Raji (cell line): ENCODE measurements around the gene CNNM3.

Experiments
- POLR2A ChIP-seq: IDR thresholded peaks from 2 replicates; pipeline ENCODE4 v1.6.1; 2011; ENCODE audit warnings: low read depth, low read length, control low read depth; ENCODE audit not compliant: insufficient read depth

Gene CNNM3

DNA sequence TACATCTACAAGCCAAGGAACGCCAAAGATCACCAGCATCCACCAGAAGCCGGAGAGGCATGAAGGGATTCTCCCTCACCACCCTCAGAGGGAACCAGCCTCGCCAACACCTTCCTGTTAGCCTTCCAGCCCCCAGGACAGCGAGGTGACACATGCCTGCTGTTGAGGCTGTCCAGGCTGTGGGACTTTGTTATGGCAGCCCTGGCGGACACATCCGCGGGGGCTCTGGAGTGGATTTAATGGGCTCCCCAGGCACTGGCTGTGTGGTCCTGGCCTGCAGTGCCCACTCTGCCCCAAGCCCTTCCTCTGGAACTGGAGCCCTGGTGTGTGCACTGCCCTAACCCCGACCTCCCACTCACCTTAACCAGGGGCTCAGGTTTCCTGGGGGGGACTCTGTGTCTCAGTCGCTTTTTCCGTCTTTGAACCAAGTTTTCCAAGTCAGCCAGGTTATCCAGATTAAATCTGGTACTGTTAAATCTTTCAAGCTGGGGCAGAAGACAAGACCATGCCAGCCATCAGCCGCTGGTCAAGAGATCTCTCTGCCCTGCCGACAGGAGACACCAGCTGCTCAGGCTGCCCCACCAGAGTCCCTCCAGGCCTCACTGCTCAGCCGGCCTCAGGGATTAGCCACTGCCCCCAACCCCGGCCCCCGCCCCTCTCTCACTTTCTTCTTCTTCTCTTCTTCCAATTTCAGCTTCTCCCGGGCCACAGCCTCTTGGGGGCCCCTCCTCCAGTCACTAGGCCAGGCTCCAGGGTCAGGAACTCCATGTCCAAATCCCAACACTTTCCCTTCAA lies 25.8 kb downstream of the CNNM3 start:
- no peak for TF ChIP-seq POLR2A

- no peak for TF ChIP-seq POLR2A
These were observed 26.5 kb downstream of the CNNM3 start for GRCh38 chr2:96842600-96842999.

- TF ChIP-seq POLR2A: no peak
These were observed 27.6 kb downstream of the CNNM3 start, which contains the start of gene ANKRD23 for GRCh38 chr2:96843538-96844268. ANKRD23 (minus strand) TSS chr2:96844021; CDS start chr2:96843992, 29 bp downstream.

DNA sequence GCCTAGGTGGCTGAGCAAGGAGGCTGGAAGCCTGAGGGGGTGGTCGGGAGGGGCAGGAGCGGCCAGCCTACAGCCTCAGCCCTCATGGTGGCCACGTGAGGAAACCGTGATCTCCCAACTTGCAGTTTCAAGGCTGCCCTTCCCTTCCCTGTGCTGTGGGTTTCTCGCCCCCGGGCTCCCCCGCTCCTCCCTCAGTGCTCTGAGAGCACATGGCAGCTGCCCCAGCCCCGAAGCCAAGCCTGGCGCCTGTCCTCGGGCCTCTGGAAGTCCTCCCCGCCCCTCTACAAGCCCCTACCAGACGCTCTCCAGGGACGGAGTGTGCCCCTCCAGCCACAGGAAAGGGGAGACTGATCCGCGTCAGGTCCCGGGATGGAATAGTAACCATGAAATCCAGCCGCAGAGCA lies 28.3 kb downstream of the CNNM3 start:
- no peak for TF ChIP-seq POLR2A

GRCh38 chr2:96846825-96847224 lies 30.8 kb downstream of the CNNM3 start:
- TF ChIP-seq POLR2A: no peak

GRCh38 chr2:96847586-96847985 lies 31.5 kb downstream of the CNNM3 start:
- no peak for TF ChIP-seq POLR2A

DNA sequence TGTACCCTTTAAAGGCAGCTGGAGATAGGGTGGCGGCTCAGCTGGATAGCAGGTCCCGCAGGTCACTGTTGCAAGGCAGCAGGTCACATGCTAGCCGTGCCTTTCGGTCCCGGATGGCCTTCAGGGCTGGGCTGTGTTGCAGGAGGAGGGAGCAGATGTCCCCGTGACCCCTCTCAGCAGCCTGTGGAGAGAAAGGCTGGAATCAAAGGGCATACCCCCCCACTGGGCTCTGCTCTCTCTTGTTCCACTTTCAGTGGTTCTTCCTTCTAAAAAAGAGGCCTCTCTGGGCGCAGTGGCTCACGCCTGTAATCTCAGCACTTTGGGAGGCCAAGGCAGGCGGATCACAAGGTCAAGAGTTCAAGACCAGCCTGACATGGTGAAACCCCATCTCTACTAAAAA lies 32.2 kb downstream of the CNNM3 start:
- no peak for TF ChIP-seq POLR2A

DNA sequence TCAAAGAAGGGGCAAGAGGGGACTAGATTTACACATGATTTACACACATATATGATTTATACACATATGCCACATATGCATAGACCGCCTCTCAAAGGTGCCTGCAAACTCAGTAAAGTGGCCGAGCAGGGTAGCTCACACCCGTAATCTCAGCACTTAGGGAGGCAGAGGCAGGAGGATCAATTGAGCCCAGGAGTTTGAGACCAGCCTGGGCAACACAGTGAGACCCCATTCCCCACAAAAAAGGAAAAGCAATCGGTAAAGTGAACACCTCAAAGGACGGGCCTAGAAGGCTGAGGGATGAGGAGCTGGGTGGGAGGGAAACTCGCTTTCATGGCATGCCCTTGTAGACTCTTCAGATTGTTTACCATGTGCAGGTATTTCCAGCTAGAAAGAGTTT lies 36.6 kb downstream of the CNNM3 start:
- TF ChIP-seq POLR2A: no peak

- no peak for TF ChIP-seq POLR2A
These were observed 37.3 kb downstream of the CNNM3 start for GRCh38 chr2:96853321-96853720.

GRCh38 chr2:96856776-96857666 lies 41.0 kb downstream of the CNNM3 start:
- TF ChIP-seq POLR2A: no peak

DNA sequence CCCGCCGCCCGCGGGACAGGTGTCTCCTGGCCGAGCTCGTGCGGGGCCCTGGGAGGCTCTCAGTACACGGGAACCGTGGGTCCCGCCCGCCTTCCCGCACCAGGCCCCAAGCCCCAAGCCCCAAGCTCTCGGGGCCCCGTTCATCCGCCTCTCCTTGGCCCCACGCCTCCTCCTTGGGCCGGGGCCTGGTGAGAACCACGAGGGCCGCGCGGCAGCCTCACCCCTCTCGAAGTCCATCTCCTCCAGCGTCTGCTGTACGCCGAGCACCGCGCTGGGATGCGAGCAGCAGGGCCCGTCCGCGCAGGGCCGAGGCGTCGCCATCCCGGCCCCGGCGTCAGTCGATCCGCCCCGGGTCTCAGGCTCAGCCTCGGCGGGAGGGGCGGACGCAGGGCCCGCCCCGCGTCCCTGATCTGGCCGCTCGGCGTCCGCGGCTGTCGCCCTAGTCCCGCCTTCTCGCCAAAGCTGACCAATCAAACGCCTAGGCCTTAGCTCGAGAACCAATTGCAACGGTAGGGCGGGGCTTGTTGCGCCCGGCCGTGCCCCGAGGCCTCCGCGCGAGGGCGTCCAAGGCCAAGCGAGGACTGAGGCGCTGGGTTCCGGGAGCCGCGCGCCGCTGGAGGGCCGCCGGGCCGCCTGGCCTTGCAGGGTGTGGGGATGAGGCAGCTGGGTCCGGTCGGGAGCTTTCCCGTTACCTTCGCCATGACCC lies 41.8 kb downstream of the CNNM3 start, which contains the start of gene ANKRD39:
TSS of gene ANKRD39 (minus strand) at position 350 of the 706 bp plus-strand sequence. CDS start at position 321, 29 bp downstream.
- peak; percentile 92 for TF ChIP-seq POLR2A

- no peak for TF ChIP-seq POLR2A
These were observed 43.1 kb downstream of the CNNM3 start for GRCh38 chr2:96859099-96859649.

GRCh38 chr2:96859681-96860064 lies 43.6 kb downstream of the CNNM3 start:
- no peak for TF ChIP-seq POLR2A
